Cardiac muscle cell (in vitro differentiated cells and primary cell): ENCODE results near the gene GAB2. TPM values are rescaled to one million over a fixed set of nuclear protein-coding genes. Genes with fewer than 3 reads are reported as not detected.

Source experiments
- DNase-seq, 2 donors: peaks; one replicate each; pipeline versions ENCODE4 v3.0.0 to v3.0.0-alpha.2; 2010 to 2017; ENCODE audit warnings: low read depth in 1 of 2, low spot score in 1 of 2
- H3K27ac ChIP-seq: fragments of 200-600 bp; sonication (generic); 2 replicates; pipeline ENCODE4 v1.5.1; 2016
- H3K27me3 ChIP-seq: fragments of 200-600 bp; sonication (generic); 2 replicates; pipeline ENCODE4 v1.6.0; 2016; ENCODE audit warnings: control low read depth
- H3K36me3 ChIP-seq: fragments of 200-600 bp; sonication (generic); 2 replicates; pipeline ENCODE4 v1.5.1; 2016; ENCODE audit warnings: control low read depth
- H3K4me1 ChIP-seq: fragments of 200-600 bp; sonication (generic); 2 replicates; pipeline ENCODE4 v1.8.1; 2017; ENCODE audit warnings: low read depth, mild to moderate bottlenecking, mixed run types
- H3K4me3 ChIP-seq: fragments of 200-600 bp; sonication (generic); 2 replicates; pipeline ENCODE4 v1.5.1; 2016; ENCODE audit warnings: mild to moderate bottlenecking
- H3K9me3 ChIP-seq: fragments of 200-600 bp; sonication (generic); 2 replicates; pipeline ENCODE4 v1.5.1; 2017; ENCODE audit warnings: low read depth, mild to moderate bottlenecking, control low read depth
- CTCF ChIP-seq: IDR thresholded peaks from 2 replicates; pipeline ENCODE4 v1.5.1; 2012; ENCODE audit warnings: low read depth, mild to moderate bottlenecking, low read length
- polyA plus RNA-seq: library from polyadenylated mRNA; unstranded; fragments of >200 nt; fragmentation: Nextera tagmentation; extraction: Ambion mirVana; gene quantifications from 2 replicates; pipeline ENCODE4 v1.2.1, GENCODE V29; 2016
- total RNA-seq: library from RNA; depleted of rRNA; stranded (reverse); fragments of >200 nt; gene quantifications from 2 replicates; pipeline ENCODE4 v1.2.3, GENCODE V29; 2016

Gene GAB2
- total and polyA plus RNA-seq, 2 experiments from 2014 or later: 5.3 to 18.0 TPM

- no peaks in the 10 kb centered on the region for H3K9me3 ChIP-seq
- no peak overlapping the region for H3K27ac ChIP-seq
- H3K4me3 ChIP-seq: no peak overlapping the region
- no peaks in the 10 kb centered on the region for H3K36me3 ChIP-seq
- peaks cover 23% of the 10 kb centered on the region for H3K4me1 ChIP-seq
- H3K27me3 ChIP-seq: no peaks in the 10 kb centered on the region
- DNase-seq: no peak
- TF ChIP-seq CTCF: no peak
Measured at GRCh38 chr11:78427615-78428265, 10.1 kb upstream of the GAB2 start.

GRCh38 chr11:78426845-78427244, 9.2 kb upstream of the GAB2 start:
- no peak for TF ChIP-seq CTCF
- no peaks in the 10 kb centered on the region for H3K36me3 ChIP-seq
- H3K27me3 ChIP-seq: no peaks in the 10 kb centered on the region

GRCh38 chr11:78425399-78426070, 7.9 kb upstream of the GAB2 start:
- no peak overlapping the region for H3K27ac ChIP-seq
- H3K4me1 ChIP-seq: peaks cover 25% of the 10 kb centered on the region
- DNase-seq: peak in 1 of 2 donors; percentile 10
- H3K4me3 ChIP-seq: no peak overlapping the region
- H3K36me3 ChIP-seq: no peaks in the 10 kb centered on the region
- no peaks in the 10 kb centered on the region for H3K9me3 ChIP-seq
- no peak for TF ChIP-seq CTCF
- H3K27me3 ChIP-seq: no peaks in the 10 kb centered on the region

More at GRCh38 chr11:78426845-78427244, 9.2 kb upstream of the GAB2 start:
- Histone ChIP-seq H3K9me3 (no peaks in the 10 kb centered on the region), H3K27ac (no peak overlapping the region), H3K4me1 (peaks cover 18% of the 10 kb centered on the region), H3K4me3 (no peak overlapping the region)
- DNase-seq: no peak

- Histone ChIP-seq H3K4me3 (no peak overlapping the region), H3K27ac (no peak overlapping the region), H3K36me3 (no peaks in the 10 kb centered on the region), H3K9me3 (no peaks in the 10 kb centered on the region), H3K4me1 (peaks cover 22% of the 10 kb centered on the region), H3K27me3 (no peaks in the 10 kb centered on the region)
- no peak for TF ChIP-seq CTCF
- DNase-seq: peak in 1 of 2 donors; percentile 82
Measured at GRCh38 chr11:78424334-78425270, 7.0 kb upstream of the GAB2 start.

GRCh38 chr11:78423241-78423640, 5.6 kb upstream of the GAB2 start:
- H3K27ac ChIP-seq: no peak overlapping the region
- DNase-seq: no peak
- no peak for TF ChIP-seq CTCF
- no peaks in the 10 kb centered on the region for H3K36me3 ChIP-seq
- H3K9me3 ChIP-seq: no peaks in the 10 kb centered on the region
- H3K27me3 ChIP-seq: no peaks in the 10 kb centered on the region
- no peak overlapping the region for H3K4me3 ChIP-seq
- H3K4me1 ChIP-seq: peaks cover 11% of the 10 kb centered on the region
